Liver (tissue), 10 donors: ENCODE data around the gene KCNQ4. TPM values are rescaled to one million over a fixed set of nuclear protein-coding genes. Genes with fewer than 3 reads are reported as not detected.

Experiments
- DNase-seq: peaks from one replicate; pipeline ENCODE4 v3.0.0-alpha.2; 2017; ENCODE audit warnings: low spot score
- H3K27ac ChIP-seq, 2 donors: one replicate each; pipeline ENCODE4 v1.7.0; 2013; ENCODE audit warnings: inconsistent platforms in 2 of 2, low read length in 2 of 2, control low read depth in 1 of 2, low read depth in 1 of 2, mild to moderate bottlenecking in 1 of 2
- H3K27me3 ChIP-seq, 4 donors: one replicate each; pipeline versions ENCODE4 v1.6.1 to v1.7.0; 2013; ENCODE audit warnings: low read length in 3 of 4, inconsistent platforms in 1 of 4, mild to moderate bottlenecking in 1 of 4, moderate library complexity in 1 of 4; ENCODE audit not compliant: control insufficient read depth in 4 of 4, insufficient read depth in 4 of 4
- H3K36me3 ChIP-seq, 4 donors: one replicate each; pipeline versions ENCODE4 v1.6.1 to v1.7.0; 2013; ENCODE audit warnings: low read length in 3 of 4, mild to moderate bottlenecking in 3 of 4, low read depth in 1 of 4, moderate library complexity in 1 of 4; ENCODE audit not compliant: control insufficient read depth in 4 of 4, insufficient read depth in 3 of 4
- H3K4me1 ChIP-seq, 4 donors: one replicate each; pipeline versions ENCODE4 v1.6.1 to v1.7.0; 2013; ENCODE audit warnings: low read length in 3 of 4, mild to moderate bottlenecking in 3 of 4, moderate library complexity in 1 of 4; ENCODE audit not compliant: control insufficient read depth in 4 of 4, insufficient read depth in 4 of 4
- H3K4me3 ChIP-seq, 3 donors: one replicate each; pipeline versions ENCODE4 v1.6.1 to v1.7.0; 2013; ENCODE audit warnings: low read length in 3 of 3, control low read depth in 1 of 3, low read depth in 1 of 3, mild to moderate bottlenecking in 1 of 3
- H3K9ac ChIP-seq, 2 donors: one replicate each; pipeline ENCODE4 v1.7.0; 2013; ENCODE audit warnings: low read length in 2 of 2, mild to moderate bottlenecking in 2 of 2, moderate library complexity in 2 of 2, control low read depth in 1 of 2, low read depth in 1 of 2
- H3K9me3 ChIP-seq, 4 donors: one replicate each; pipeline versions ENCODE4 v1.6.1 to v1.7.0; 2013; ENCODE audit warnings: low read length in 3 of 4; ENCODE audit not compliant: control insufficient read depth in 4 of 4
- EGR1 ChIP-seq, 2 donors: IDR thresholded peaks; 2 replicates each; pipeline ENCODE4 v1.6.1; 2016 to 2018; ENCODE audit warnings: antibody characterized with exemption in 2 of 2, low read depth in 2 of 2
- FOXA1 ChIP-seq: IDR thresholded peaks from 2 replicates; pipeline ENCODE4 v1.6.1; 2016; ENCODE audit warnings: antibody characterized with exemption
- FOXA2 ChIP-seq: IDR thresholded peaks from 2 replicates; pipeline ENCODE4 v1.6.1; 2016; ENCODE audit warnings: antibody characterized with exemption
- GABPA ChIP-seq, 2 donors: IDR thresholded peaks in 1 of 2; conservative IDR thresholded peaks in 1 of 2; 2 replicates each; pipeline ENCODE4 v1.6.1; 2016; ENCODE audit warnings: antibody characterized with exemption in 2 of 2, mild to moderate bottlenecking in 1 of 2, moderate library complexity in 1 of 2
- HNF4A ChIP-seq, 2 donors: conservative IDR thresholded peaks; 2 replicates each; pipeline ENCODE4 v1.6.1; 2016; ENCODE audit warnings: antibody characterized with exemption in 2 of 2, mild to moderate bottlenecking in 2 of 2
- HNF4G ChIP-seq: IDR thresholded peaks from 2 replicates; pipeline ENCODE4 v1.6.1; 2016; ENCODE audit warnings: antibody characterized with exemption
- JUND ChIP-seq, 2 donors: IDR thresholded peaks; 2 replicates each; pipeline ENCODE4 v1.6.1; 2016; ENCODE audit warnings: antibody characterized with exemption in 2 of 2
- NR2F2 ChIP-seq: IDR thresholded peaks from 2 replicates; pipeline ENCODE4 v1.6.1; 2016; ENCODE audit warnings: antibody characterized with exemption
- RAD21 ChIP-seq, 2 donors: IDR thresholded peaks; 2 replicates each; pipeline ENCODE4 v1.6.1; 2016; ENCODE audit warnings: antibody characterized with exemption in 2 of 2, mild to moderate bottlenecking in 2 of 2
- RXRA ChIP-seq, 2 donors: IDR thresholded peaks; 2 replicates each; pipeline ENCODE4 v1.6.1; 2017 to 2018; ENCODE audit warnings: antibody characterized with exemption in 2 of 2, mild to moderate bottlenecking in 1 of 2
- SP1 ChIP-seq: IDR thresholded peaks from 2 replicates; pipeline ENCODE4 v1.6.1; 2018; ENCODE audit warnings: antibody characterized with exemption, mild to moderate bottlenecking
- TAF1 ChIP-seq: conservative IDR thresholded peaks from 2 replicates; pipeline ENCODE4 v1.6.1; 2016; ENCODE audit warnings: antibody characterized with exemption, mild to moderate bottlenecking
- YY1 ChIP-seq: IDR thresholded peaks from 2 replicates; pipeline ENCODE4 v1.6.1; 2016; ENCODE audit warnings: antibody characterized with exemption, mild to moderate bottlenecking
- WGBS: extraction: QIAGEN DNeasy Blood & Tissue Kit; methylation state at CpG from one replicate; pipeline ENCODE4 v1.1.7; 2013; 5-methylcytosine and 5-hydroxymethylcytosine counted together
- polyA plus RNA-seq, 2 donors: library from polyadenylated mRNA; stranded (reverse) in 1 of 2; unstranded in 1 of 2; fragments of 200-250 nt in 1 of 2; fragments of >200 nt in 1 of 2; fragmentation: Nextera tagmentation in 1 of 2; extraction: Ambion mirVana in 1 of 2; gene quantifications; one replicate each; pipeline versions ENCODE4 v1.2.1 to v1.2.3, GENCODE V29; 2013 to 2015
- small RNA-seq: library from RNA; depleted of rRNA; stranded (forward); fragments of <200 nt; gene quantifications from one replicate; pipeline ENCODE3, GENCODE V24; 2014
- total RNA-seq, 2 donors: library from RNA; depleted of rRNA; stranded (reverse); fragments of >200 nt; gene quantifications; one replicate each; pipeline ENCODE4 v1.2.3, GENCODE V29; 2014
- TF ChIP-seq, protein P1 (sequence below): IDR thresholded peaks from 2 replicates; pipeline ENCODE4 v1.6.1; 2016; ENCODE audit warnings: antibody characterized with exemption
- TF ChIP-seq, protein P2 (sequence below): fragments of 150-350 bp; IDR thresholded peaks from 2 replicates; pipeline ENCODE4 v1.5.1; 2017; ENCODE audit warnings: improper control_type of control experiment, low read depth, low read length; ENCODE audit not compliant: missing input control
- TF ChIP-seq, protein P3 (sequence below): IDR thresholded peaks from 2 replicates; pipeline ENCODE4 v1.6.1; 2016; ENCODE audit warnings: antibody characterized with exemption
- TF ChIP-seq, protein P4 (sequence below): IDR thresholded peaks from 2 replicates; pipeline ENCODE4 v1.6.1; 2016; ENCODE audit warnings: antibody characterized with exemption
- donor health status: healthy.
- donor health status: healthy.
- donor health status: healthy.
- donor health status: healthy.
- donor health status: healthy.

The KCNQ4 gene
- total and polyA plus RNA-seq, 4 donors = 0.10 to 2.1 (median 0.27) TPM

DNA sequence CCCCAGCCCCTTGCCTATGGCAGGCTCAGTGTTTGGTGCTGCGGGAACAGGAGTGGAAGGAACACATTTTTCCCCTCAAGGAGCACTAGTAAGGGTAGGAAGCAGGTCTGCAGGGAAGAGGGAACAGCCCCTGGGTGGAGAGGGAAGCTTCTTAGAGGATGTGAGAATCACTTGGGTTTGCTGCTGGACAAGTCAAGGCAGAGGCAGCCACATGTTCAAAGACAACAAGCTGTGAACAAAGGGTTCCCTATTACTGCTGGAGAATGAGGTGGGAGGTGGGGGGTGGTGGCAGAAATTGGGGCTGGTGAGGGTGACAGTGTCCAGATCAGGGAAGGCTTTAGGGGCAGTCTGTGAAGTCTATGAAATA, 103.4 kb downstream of the KCNQ4 start:
- no peak overlapping the region for H3K27ac ChIP-seq

DNA sequence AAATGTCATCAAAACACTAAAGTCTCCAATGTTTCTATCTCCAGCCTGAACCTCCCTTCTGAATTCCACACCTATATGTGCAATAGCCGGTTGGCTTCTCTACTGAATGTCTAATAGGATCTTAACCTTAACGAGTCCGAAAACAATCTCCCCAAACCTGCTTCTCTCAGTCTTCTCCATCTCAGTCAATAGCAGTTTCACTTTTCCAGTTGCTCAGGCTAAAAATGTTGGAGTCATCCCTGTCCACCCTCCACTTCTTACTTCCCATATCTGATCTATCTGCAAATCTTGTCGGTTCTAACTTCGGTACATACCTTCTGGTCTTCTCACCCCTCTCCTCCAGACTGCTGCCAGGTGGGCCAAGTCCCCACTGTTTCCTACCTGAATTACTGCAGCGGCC, 104.1 kb downstream of the KCNQ4 start:
- DNase-seq = no peak
- TF ChIP-seq, protein P1, sequence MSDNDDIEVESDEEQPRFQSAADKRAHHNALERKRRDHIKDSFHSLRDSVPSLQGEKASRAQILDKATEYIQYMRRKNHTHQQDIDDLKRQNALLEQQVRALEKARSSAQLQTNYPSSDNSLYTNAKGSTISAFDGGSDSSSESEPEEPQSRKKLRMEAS = no peak
- TF ChIP-seq FOXA1 (no peak), TAF1 (no peak), RXRA (IDR thresholded peaks at IDR 0.05) (no peak), YY1 (no peak), FOXA2 (no peak), JUND (IDR thresholded peaks at IDR 0.05) (no peak), HNF4A (conservative IDR thresholded peaks at IDR 0.05) (no peak), NR2F2 (no peak), SP1 (no peak), GABPA (IDR thresholded peaks at IDR 0.05 in 1 of 2, conservative IDR thresholded peaks at IDR 0.05 in 1 of 2) (no peak), HNF4G (no peak), RAD21 (IDR thresholded peaks at IDR 0.05) (no peak), EGR1 (IDR thresholded peaks at IDR 0.05; ENCODE audit: low read depth in 2 of 2) (no peak)
- TF ChIP-seq, protein P2, sequence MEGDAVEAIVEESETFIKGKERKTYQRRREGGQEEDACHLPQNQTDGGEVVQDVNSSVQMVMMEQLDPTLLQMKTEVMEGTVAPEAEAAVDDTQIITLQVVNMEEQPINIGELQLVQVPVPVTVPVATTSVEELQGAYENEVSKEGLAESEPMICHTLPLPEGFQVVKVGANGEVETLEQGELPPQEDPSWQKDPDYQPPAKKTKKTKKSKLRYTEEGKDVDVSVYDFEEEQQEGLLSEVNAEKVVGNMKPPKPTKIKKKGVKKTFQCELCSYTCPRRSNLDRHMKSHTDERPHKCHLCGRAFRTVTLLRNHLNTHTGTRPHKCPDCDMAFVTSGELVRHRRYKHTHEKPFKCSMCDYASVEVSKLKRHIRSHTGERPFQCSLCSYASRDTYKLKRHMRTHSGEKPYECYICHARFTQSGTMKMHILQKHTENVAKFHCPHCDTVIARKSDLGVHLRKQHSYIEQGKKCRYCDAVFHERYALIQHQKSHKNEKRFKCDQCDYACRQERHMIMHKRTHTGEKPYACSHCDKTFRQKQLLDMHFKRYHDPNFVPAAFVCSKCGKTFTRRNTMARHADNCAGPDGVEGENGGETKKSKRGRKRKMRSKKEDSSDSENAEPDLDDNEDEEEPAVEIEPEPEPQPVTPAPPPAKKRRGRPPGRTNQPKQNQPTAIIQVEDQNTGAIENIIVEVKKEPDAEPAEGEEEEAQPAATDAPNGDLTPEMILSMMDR = no peak
- TF ChIP-seq, protein P3, sequence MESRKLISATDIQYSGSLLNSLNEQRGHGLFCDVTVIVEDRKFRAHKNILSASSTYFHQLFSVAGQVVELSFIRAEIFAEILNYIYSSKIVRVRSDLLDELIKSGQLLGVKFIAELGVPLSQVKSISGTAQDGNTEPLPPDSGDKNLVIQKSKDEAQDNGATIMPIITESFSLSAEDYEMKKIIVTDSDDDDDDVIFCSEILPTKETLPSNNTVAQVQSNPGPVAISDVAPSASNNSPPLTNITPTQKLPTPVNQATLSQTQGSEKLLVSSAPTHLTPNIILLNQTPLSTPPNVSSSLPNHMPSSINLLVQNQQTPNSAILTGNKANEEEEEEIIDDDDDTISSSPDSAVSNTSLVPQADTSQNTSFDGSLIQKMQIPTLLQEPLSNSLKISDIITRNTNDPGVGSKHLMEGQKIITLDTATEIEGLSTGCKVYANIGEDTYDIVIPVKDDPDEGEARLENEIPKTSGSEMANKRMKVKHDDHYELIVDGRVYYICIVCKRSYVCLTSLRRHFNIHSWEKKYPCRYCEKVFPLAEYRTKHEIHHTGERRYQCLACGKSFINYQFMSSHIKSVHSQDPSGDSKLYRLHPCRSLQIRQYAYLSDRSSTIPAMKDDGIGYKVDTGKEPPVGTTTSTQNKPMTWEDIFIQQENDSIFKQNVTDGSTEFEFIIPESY = no peak
- TF ChIP-seq, protein P4, sequence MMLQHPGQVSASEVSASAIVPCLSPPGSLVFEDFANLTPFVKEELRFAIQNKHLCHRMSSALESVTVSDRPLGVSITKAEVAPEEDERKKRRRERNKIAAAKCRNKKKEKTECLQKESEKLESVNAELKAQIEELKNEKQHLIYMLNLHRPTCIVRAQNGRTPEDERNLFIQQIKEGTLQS = no peak
- no peaks in the 10 kb centered on the region for H3K27me3 ChIP-seq
- H3K27ac ChIP-seq = no peak overlapping the region
- peaks cover 3 to 4% (median 4%) of the 10 kb centered on the region in 4 donors for H3K4me1 ChIP-seq
- no peak overlapping the region for H3K4me3 ChIP-seq
- 93% methylated on average over 6 of the region's 6 CpGs for WGBS
- no peaks in the 10 kb centered on the region for H3K9me3 ChIP-seq
- no peaks in the 10 kb centered on the region for H3K36me3 ChIP-seq
- no peak overlapping the region for H3K9ac ChIP-seq

More for the DNA sequence above, 103.4 kb downstream of the KCNQ4 start:
- H3K9me3 ChIP-seq = no peaks in the 10 kb centered on the region
- no peak overlapping the region for H3K9ac ChIP-seq
- H3K4me1 ChIP-seq = peaks cover 3 to 4% (median 4%) of the 10 kb centered on the region in 4 donors
- TF ChIP-seq HNF4A (conservative IDR thresholded peaks at IDR 0.05) (no peak), GABPA (IDR thresholded peaks at IDR 0.05 in 1 of 2, conservative IDR thresholded peaks at IDR 0.05 in 1 of 2) (no peak), TAF1 (no peak), JUND (IDR thresholded peaks at IDR 0.05) (no peak), HNF4G (no peak), YY1 (no peak), RAD21 (IDR thresholded peaks at IDR 0.05) (no peak)
- TF ChIP-seq, protein P4 = no peak
- no peaks in the 10 kb centered on the region for H3K27me3 ChIP-seq
- H3K36me3 ChIP-seq = no peaks in the 10 kb centered on the region
- no peak overlapping the region for H3K4me3 ChIP-seq
- 96% methylated on average over 1 of the region's 1 CpG for WGBS
- DNase-seq = no peak

Small RNA genes within 50 kb of the gene (small RNA-seq; reads per million reads assigned to genes)
- gene MIR30C1 (4.1 reads per million, percentile 92 among the genes with 10 or more reads in this experiment), gene MIR30E (1,286 reads per million, percentile 99 among the genes with 10 or more reads in this experiment), gene RN7SL326P (not detected)

Other genes with a start within 250 kb of the KCNQ4 start
- gene RIMS3, start 118.1 kb upstream of the KCNQ4 start, total RNA-seq = 1 to 10 TPM; 1.0 to 2.2 TPM
- gene RIMS3, start 118.1 kb upstream of the KCNQ4 start, polyA plus RNA-seq = under 1 TPM; 0.22 to 0.53 TPM
- 10 to 100 TPM; 27.4 to 28.1 TPM for gene NFYC, start 92.1 kb upstream of the KCNQ4 start, total RNA-seq
- 10 to 100 TPM; 18.3 to 26.3 TPM for gene NFYC, start 92.1 kb upstream of the KCNQ4 start, polyA plus RNA-seq
- gene CITED4, start 78.6 kb downstream of the KCNQ4 start, total RNA-seq = 1 to 10 TPM; 1.4 to 6.2 TPM
- 1 to 10 TPM; 4.2 to 9.9 TPM for gene CITED4, start 78.6 kb downstream of the KCNQ4 start, polyA plus RNA-seq
- 10 to 100 TPM; 13.6 to 46.9 TPM for gene CTPS1, start 195.9 kb downstream of the KCNQ4 start, total RNA-seq
- 10 to 100 TPM; 14.6 to 25.0 TPM for gene CTPS1, start 195.9 kb downstream of the KCNQ4 start, polyA plus RNA-seq
- gene SLFNL1, start 237.9 kb downstream of the KCNQ4 start, total RNA-seq = under 1 TPM; 0.09 to 0.67 TPM
- gene SLFNL1, start 237.9 kb downstream of the KCNQ4 start, polyA plus RNA-seq = under 1 TPM; 0.02 to 0.68 TPM